EH (cell line): ENCODE data around the gene CBS.
"Not testable (repeated sequence)": the region's sequence is repeated elsewhere in the genome, so short reads cannot be mapped to it uniquely, and the experiment has no call there.

Source experiments
- DNase-seq: peaks from one replicate; pipeline ENCODE4 v3.0.0-alpha.2; 2015; ENCODE audit warnings: low read depth

CBS gene

DNA sequence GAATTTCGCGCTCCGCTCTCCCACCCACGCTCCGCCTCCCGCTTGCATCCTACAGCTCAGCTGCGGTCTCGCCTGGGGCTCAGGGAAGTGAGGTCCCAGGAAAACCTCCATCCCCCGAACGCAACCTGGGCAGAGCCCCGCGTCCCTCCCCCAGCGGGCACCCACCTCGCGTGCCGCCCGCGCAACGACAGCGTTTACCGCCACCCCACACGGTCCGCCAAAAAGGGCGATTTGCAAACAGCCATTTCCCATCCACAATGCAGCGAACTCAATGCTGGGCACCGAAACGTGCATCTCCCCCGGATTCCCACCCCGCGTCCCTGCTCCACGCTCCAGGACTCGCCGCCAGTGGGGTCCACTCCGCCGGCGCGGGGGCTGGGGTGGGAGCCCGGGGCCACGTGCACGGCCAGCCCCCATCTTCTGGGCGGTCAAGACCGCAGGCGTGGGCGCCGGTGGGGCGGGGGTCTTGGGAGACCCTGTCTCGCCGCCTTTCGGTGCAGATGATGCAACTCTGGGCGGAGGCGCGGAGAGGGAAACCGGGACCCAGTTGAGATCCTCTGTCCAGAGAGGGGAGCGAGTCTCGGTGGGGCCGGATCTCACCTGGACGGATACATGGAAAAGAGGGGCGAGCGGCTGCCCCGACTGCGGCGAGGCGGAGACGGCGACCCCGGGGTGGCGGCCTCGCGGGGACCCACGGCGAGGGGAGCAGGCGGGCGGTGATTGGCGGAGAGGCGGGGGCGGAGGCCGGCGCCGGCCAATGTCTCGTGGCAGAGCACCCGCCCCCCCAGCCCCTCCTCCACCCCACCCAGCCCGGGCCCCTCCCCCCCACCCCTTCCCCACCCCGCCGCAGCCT is at the start of gene CBS:
CBS (minus strand) TSS at position 666 of the 853 bp plus-strand sequence. CDS start 3,642 bp downstream, outside the sequence.
- DNase-seq, result not testable (repeated sequence)

DNA sequence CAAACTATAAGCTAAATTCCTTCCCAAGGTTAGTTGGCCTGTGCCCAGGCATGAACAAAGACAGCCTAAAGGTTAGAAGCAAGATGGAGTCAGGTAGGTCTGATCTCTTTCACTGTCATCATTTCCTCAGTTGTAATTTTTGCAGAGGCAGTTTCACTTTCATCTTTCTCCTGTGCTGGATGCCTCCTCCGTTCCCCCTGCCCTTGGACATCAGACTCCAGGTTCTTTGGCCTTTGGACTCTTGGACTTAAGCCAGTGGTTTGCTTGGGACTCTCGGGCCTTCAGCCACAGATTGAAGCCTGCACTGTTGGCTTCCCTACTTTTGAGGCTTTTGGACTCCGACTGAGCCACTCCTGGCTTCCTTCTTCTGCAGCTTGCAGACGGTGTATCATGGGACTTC is 40.3 kb upstream of the CBS start:
- DNase-seq, result not testable (repeated sequence)

DNA sequence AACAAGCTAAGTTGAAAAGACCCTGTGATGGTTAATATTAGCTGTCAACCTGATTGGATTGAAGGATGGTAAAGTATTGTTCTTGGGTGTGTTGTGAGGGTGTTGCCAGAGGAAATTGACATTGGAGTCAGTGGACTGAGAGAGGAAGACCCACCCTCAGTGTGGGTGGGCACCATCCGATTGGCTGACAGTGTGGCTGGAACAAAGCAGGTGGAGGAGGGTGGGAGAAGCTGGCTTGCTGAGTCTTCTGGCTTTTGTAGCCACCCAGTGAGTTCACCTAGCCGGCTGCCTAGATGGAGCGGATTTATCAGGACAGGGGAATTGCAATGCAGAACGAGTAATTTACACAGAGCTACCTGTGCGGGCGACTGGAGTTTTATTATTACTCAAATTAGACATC is 38.8 kb upstream of the CBS start:
- not testable (repeated sequence) for DNase-seq

DNA sequence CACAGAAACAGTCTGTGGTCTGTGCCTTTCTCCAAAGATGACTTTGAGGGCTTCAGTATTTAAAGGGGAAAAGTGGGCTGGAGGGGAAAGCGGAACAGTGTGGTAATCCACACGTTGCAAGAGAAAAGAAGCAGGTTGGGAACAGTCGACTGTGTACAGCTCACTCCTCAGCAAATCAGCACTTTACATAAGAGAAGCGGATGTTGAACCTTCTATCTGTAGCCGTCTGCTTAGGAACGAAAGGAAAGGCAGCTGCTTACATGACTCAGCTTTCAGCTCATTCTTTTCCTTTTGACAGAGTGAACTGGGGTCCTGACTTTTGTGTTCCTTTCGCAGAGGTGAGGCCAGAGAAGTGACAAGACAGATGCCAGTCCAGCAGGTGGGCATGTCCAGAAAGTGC is 33.4 kb upstream of the CBS start:
- not testable (repeated sequence) for DNase-seq

DNA sequence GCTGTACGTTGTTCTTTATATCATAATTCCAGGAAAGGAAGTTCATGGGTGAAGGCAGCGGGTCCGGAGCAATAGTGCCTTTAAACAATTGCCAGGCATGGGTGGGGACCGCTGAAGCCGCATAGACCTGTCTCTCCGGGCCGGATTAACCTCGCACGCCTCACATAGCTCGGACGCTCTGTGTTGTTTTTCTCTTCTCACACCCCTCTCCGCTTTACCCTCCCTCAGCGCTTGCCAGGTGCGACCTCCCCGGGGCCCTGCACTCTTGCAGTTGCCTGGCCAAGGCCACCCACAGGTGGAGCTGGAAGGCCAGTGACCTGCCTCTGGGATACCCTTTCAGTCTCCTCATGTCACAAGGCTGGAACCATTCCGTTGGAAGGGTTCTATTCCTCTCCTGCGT is 32.5 kb upstream of the CBS start:
- not testable (repeated sequence) for DNase-seq

DNA sequence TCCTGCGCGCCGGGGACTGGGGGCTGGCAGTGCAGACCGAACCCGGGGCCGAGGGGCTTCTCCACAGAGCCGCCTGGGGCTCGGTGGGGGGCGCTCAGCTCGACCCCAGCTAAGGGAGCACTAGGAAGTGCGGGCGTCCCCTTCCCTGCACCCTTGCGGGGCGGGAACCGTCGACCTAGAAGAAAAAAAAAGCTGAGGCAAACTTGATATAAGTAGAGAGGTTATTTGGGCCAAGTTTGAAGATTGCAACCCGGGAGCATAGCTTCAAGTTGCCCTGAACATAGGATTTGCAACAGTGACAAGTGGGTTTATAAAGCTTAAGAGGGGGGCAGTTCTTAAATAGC is 32.1 kb upstream of the CBS start:
- not testable (repeated sequence) for DNase-seq

DNA sequence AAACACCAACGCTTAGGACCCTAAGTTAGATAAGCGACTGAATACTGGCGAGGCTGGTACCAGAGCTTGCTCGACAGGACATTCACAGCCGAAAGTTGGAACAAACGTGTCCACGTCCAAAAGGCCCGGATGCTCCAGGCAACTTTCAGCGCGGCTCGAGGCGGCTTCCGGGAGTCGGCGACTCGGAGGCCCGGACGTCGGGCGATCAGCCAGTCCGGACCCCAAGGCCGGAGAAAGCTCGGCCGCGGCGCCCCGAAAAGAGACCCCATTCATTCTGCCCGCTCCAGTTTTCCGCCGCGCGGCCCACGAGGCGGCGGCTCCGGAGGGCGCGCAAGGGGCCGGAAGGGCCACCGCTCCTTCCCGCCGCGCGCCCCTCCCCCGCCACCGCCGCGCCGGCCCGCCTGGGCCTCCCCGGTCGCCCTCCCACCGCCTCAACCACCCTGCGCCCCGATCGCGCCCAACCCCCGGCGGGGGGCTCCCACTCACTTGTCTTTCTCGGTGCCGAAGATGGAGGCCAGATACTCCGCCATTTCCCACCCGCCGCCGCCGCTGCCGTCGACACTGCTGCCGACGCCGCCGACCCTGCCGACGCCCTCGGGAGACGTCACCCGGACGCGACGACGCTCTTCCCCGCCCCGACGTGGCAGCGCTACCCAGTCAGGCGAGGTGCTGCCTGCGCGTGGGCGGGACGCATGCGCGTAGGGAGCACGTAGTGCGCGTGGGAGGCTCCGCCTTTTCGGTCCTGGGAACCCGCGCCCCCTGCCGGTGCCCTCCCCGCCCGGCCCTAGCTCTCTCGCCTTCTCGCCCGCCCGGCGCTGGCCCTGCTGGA is 31.5 kb upstream of the CBS start, which contains the start of gene U2AF1:
U2AF1 (minus strand) TSS at position 606 of the 829 bp plus-strand sequence; CDS start at position 530, 76 bp downstream.
- DNase-seq, result peak; percentile 16

DNA sequence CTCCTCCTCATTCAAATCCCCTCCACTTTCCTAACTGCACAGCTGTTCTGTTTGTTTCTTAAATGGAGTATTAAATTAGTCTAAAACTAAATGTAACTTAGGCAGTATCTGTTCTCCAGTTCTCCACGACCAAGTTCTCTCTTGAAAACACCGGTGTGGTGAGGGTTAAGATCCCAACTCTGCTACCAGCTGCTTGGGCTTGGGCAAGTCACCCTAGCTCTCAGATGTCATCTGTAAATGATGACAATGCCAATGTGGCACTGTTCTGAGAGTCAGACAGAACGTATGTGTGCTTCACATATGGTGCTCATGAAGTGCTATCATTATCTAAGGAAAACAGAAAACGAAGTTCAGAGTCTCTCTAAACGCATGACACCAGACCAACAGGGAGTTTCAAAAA is 29.0 kb upstream of the CBS start:
- not testable (repeated sequence) for DNase-seq

DNA sequence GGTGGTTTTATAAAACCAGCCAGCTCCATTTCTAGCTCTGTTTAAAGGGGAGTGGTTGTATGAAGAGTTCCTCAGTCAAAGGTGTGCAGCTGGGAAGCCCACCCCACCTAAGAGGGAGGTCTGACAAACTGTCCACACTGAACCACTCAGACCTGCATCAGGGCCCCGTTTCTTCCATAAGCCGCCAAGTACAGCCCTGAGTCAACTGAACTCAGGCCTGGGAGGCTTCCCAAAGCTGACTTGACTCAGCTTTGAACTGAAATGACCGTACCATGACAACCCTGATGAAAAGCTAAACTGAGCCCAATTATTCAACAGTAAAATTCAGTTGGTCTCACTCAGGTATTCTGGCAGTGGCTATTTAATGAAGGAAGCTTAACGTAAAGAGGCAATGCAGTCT is 26.6 kb upstream of the CBS start:
- not testable (repeated sequence) for DNase-seq

DNA sequence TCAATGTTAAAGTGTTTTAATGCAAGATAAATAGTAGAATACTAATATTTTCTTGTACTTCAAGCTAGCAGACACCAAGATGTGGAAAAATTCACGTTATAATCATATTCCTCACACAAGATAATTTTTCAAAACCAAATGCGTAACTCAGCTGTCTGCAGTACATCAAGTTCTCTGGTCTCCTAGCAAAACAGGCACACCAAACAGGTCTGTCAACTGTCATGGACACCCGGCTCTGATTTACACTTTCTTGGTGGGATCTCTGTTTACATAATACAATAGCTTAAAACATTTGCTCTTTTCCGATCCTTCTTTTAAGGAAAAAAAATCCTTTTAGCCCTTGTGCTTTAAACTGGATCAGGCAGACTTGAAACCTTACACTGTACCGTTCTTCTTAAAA is 26.0 kb upstream of the CBS start:
- DNase-seq, result not testable (repeated sequence)

DNA sequence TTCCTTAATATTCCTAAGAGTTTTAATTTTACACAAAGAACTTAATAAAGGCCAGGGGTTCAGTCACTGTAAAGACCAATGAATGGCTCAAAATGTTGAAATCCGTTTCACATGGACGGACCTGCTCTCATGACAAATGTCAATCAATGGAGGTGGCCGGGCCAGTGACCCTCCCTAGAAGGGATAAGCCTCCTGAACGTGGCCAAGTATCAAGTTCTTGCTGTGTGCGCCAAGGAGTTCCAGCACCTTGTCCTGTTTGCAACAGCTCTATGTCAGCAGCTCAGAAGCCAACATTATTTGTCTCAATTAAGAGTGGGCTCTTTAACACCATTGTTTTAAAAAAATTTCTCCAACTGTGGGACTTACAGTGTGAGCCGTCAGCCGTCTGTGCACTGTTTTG is 25.4 kb upstream of the CBS start:
- not testable (repeated sequence) for DNase-seq

DNA sequence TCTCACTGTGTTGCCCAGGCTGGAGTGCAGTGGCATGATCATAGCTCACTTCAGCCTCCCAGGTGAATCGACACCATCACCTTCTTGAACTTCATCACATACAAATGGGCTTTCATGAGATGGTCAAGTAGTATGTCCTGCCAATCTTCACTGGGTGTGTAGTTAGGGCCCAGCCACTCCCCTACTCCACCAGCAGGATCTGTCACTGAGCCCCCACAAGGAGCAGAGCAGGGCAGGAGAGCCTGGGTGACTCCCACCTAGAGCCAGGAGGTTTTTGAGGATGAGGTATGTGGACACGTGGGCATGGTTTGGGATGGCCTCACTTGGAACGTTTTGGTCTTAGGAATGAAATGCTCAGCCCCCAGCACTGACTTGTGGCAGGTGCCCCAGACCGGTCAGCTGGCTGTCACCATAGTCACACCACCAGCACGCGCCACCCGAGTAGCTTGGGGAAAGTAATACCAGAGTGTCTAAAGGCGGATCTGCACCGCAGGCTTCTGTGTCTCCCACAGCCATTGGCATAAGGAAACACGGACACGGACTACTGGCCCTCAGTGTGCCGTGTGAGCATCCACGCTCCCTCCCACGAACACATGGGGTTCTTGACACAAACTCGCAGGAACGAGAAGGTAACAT is 16.5 kb upstream of the CBS start:
- DNase-seq, result not testable (repeated sequence)

DNA sequence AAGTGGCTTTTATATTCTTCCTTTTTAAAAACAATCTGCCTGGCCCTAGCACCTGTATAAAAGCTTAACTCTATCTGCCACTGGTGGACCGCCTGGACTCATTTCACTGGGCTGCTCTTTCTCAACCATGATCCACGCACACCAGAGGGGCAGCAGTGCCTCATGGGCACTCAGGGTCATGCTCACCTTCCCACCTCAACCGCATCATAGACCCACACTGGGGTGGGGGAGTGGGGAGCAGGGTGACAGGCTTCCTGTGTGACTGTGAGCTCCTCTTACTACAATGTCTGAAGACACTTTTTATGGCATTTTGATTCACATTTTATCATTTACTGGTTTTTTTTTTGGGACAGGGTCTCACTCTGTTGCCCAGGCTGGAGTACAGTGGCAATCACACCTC is 15.3 kb upstream of the CBS start:
- not testable (repeated sequence) for DNase-seq

DNA sequence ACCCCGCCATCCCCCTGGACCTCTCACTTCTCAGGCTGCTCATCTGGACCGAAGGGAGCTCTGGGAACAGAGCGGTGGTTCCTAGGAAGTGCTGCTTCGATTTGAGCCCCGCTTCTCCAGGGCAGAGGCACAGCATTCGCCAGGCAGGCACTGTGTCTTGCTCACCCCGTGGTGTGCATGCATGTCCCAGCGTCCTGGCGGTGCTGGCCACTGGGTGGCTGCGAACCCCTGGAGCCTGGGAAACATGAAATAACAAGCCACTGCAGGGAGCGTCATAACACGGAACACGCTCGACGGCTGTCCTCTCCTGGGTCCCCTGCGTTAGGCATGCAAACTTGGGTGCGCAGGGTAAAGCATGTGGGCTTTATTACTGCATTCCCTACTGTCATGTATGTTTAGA is 13.8 kb upstream of the CBS start:
- not testable (repeated sequence) for DNase-seq

DNA sequence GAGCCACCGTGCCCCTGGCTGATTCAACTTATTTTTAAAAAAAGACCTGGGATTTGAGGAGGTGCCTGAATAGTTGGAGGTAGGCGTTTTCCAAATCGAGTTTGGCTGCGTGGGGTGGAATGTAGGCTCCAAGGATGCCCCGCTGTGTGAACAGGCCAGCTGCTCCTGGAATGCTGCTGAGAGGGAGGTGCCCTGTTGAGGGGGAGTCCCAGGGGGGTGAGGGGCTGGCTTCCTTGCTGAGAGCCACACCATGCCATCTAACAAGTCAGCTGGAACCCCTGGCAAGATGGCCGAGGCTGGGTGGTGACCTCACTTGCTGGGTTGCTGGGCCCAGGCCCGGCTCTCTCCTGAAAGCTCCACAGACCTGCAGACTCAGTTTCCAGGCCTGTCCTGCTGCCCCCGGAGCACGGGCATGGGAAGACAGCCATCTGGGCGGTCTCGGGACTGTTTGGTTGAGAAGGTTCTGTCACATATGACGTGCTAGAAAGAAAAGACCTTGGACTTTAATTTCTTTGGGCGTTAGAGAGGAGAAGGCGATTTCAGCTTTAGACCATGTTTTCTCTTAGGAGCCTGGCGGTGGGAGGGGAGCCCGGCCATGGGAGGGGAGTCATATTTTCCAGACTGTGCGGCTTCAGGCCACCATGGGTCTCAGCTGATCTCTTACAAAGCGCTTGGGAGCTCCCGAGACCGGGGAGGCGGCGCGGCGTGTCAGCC is 7.1 kb upstream of the CBS start:
- not testable (repeated sequence) for DNase-seq

DNA sequence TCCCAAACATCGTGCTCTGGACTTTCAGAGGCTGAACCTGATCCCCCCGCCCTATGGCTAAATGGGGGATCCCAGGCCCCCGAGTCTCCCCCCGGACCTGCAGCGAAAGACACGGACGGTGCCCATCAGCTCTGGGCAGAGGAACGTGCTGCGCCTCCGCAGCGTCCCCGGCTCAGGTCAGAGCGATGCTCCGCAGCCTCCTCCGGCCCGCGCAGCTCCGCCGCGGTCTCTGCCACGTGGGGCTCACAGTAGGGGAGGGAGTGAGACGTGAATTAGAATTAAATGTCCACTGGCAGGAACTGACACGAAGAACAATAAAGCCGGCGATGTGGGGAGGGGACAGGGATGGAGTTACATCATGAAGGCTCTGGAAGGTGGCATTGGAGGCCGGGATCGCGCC is 1.0 kb upstream of the CBS start:
- not testable (repeated sequence) for DNase-seq

DNA sequence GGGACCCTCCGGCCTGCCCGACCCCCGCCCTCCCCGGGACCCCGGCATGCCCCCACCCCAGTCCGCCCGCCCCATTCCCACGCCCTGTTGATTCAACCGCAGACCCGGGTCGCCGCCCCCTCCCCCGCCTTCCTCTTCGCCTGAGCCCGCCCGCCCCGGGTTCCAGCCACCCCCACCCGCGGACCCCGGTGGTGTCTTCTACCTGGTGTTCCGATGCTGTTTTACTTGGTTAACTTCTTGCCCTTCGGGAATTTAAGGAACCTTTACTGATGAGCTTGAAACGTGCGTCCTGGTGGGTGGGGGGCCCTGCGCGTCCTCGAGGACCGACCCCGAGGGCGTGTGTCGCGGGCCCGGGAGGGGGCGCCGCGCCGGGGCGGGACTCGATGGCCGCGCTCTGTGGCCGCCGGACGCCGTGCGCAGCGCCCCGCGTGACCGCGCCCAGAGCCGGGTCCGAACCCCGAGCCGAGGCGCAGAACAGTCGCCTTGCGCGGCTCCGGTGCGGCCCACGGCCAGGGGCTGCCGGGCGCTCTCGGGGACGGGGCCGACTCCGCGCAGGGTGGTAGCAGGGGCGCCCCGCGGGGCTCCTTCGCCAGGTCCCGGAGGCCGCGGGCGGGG is 495 bp upstream of the CBS start:
- DNase-seq, result not testable (repeated sequence)

DNA sequence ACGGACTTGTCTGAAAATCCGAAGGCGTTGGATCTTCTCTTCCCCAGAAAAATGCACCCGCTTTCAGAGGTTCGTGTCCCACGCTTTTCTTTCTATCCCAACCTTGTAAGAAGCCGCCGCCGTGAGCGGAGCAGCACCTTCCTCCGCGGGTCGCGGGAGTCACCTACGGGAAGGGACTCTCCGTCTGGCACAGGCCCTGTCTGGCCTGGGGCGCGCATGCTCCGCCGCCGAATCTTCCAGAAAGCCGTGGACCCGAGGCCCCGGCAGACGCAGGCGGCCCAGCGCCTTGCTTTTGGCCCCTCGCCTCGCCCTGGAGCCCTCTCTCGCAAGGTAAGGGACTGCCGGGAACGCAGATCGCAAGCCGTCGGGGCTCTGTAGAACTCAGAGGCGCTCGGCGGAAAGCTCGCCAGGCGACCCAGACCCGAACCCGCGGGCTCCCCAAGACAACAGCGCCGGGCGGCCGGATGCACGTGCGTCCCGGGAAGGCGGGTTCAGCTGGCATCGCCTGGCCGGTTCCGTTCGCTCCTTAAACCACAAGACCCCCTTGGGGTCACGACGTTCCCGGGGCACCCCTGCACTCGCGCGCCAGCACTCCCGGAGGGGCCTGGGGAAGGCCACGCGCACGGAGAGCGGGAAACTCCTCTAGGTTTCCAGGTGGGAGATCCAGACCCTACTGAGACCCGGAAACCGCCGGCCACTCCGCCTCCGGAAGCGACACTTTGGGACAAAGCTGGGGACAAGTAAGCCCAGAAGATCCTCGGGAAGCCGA is 1.1 kb downstream of the CBS start:
- DNase-seq, result not testable (repeated sequence)

DNA sequence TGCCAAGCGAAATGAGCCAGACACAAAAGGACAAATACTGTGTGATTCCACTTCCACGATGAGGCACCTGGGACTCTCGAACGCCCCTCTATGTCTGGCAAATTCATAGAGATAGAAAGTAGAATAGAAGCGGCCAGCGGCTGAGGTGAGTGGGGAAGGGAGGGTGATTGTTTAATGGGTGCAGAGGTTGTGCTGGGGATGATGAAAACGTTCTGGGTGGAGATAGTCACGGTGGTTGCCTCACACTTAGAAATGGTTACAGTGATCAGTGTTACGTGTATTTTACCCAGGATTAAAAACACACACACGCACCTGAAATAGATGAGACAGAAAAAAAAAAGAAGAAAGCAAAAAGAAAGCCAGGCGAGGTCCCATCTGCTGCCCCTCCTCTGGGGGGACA is 2.9 kb downstream of the CBS start:
- not testable (repeated sequence) for DNase-seq

DNA sequence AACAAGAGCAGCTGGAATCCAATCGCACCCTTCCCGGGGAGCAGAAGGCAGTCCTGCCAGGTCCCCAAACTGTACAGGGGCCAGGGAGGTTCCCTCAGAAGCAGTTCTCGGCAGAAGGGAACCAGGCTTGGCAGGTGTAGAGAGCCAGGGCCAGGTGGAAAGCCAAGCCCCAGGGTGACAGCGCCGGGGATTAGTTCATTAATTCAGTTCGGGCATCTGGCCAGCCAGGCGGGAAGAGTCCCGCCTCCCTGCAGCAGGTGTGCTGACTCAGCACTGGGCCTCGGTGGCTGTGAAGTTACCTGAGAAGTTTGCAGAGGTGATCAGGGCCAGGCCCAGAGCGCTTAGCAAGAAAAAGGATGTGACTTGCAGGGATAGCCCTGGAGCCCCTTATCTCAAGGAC is 6.0 kb downstream of the CBS start:
- DNase-seq, result not testable (repeated sequence)
